GM12878 (cell line): ENCODE measurements around the gene RXFP4. TPM values are rescaled to one million over a fixed set of nuclear protein-coding genes. Genes with fewer than 3 reads are reported as not detected.

Source experiments
- BACH1 ChIP-seq: fragments of 450-650 bp; IDR thresholded peaks from 2 replicates; pipeline ENCODE4 v1.6.1; 2017; ENCODE audit warnings: mild to moderate bottlenecking, borderline replicate concordance
- CHD2 ChIP-seq: IDR thresholded peaks from 2 replicates; pipeline ENCODE4 v1.6.1; 2011; ENCODE audit warnings: low read depth, low read length, improper control_type of control experiment, borderline replicate concordance
- EP300 ChIP-seq, 2 experiments: fragments of 150-350 bp in 1 of 2; IDR thresholded peaks; 2 replicates each; pipeline ENCODE4 v1.6.1; 2011 to 2012; ENCODE audit warnings: low read depth in 2 of 2, low read length in 2 of 2, borderline replicate concordance in 1 of 2, improper control_type of control experiment in 1 of 2, inconsistent platforms in 1 of 2; ENCODE audit not compliant: control insufficient read depth in 1 of 2
- FOS ChIP-seq: IDR thresholded peaks from 3 replicates; pipeline ENCODE4 v1.6.1; 2011; ENCODE audit warnings: borderline replicate concordance; ENCODE audit not compliant: insufficient read length; ENCODE audit errors: extremely low read depth
- FOXM1 ChIP-seq: IDR thresholded peaks from 2 replicates; pipeline ENCODE4 v1.6.1; 2012; ENCODE audit warnings: low read depth, mild to moderate bottlenecking, inconsistent platforms, low read length, moderate library complexity
- HDGF ChIP-seq: fragments of 450-650 bp; IDR thresholded peaks from 2 replicates; pipeline ENCODE4 v1.6.1; 2016; ENCODE audit warnings: antibody characterized with exemption
- IKZF2 ChIP-seq, 2 experiments: fragments of 450-650 bp; IDR thresholded peaks; 2 replicates each; pipeline ENCODE4 v1.6.1; 2017; ENCODE audit warnings: mild to moderate bottlenecking in 2 of 2, moderate library complexity in 2 of 2
- IRF4 ChIP-seq: IDR thresholded peaks from 2 replicates; pipeline ENCODE4 v1.6.1; 2011; ENCODE audit warnings: low read depth, low read length
- JUND ChIP-seq: IDR thresholded peaks from 2 replicates; pipeline ENCODE4 v1.6.1; 2012; ENCODE audit warnings: low read depth, mild to moderate bottlenecking, low read length, improper control_type of control experiment, moderate library complexity
- MEF2B ChIP-seq: fragments of 450-650 bp; IDR thresholded peaks from 2 replicates; pipeline ENCODE4 v1.6.1; 2018; ENCODE audit warnings: mild to moderate bottlenecking, moderate library complexity; ENCODE audit not compliant: partially characterized antibody, poor library complexity, severe bottlenecking
- MTA3 ChIP-seq: IDR thresholded peaks from 2 replicates; pipeline ENCODE4 v1.6.1; 2012; ENCODE audit warnings: low read length, inconsistent platforms, borderline replicate concordance
- NBN ChIP-seq: fragments of 450-650 bp; IDR thresholded peaks from 2 replicates; pipeline ENCODE4 v1.6.1; 2016
- NR2C1 ChIP-seq: fragments of 450-650 bp; IDR thresholded peaks from 2 replicates; pipeline ENCODE4 v1.6.1; 2017; ENCODE audit warnings: antibody characterized with exemption, mild to moderate bottlenecking, moderate library complexity
- PML ChIP-seq: IDR thresholded peaks from 2 replicates; pipeline ENCODE4 v1.6.1; 2012; ENCODE audit warnings: low read length, inconsistent platforms
- POLR2AphosphoS5 ChIP-seq: IDR thresholded peaks from 2 replicates; pipeline ENCODE4 v1.6.1; 2011; ENCODE audit warnings: mild to moderate bottlenecking, low read length, inconsistent platforms
- RB1 ChIP-seq: fragments of 450-650 bp; formaldehyde crosslinking; IDR thresholded peaks from 2 replicates; pipeline ENCODE4 v1.6.1; 2017; ENCODE audit warnings: mild to moderate bottlenecking, borderline replicate concordance
- RBBP5 ChIP-seq: fragments of 200-600 bp; sonication (generic); conservative IDR thresholded peaks from 2 replicates; pipeline ENCODE4 v1.6.1; 2016
- TBL1XR1 ChIP-seq: IDR thresholded peaks from 2 replicates; pipeline ENCODE4 v1.6.1; 2012; ENCODE audit warnings: low read depth, low read length, improper control_type of control experiment
- YY1 ChIP-seq: IDR thresholded peaks from 2 replicates; pipeline ENCODE4 v1.6.1; 2011; ENCODE audit warnings: low read depth, mild to moderate bottlenecking, low read length
- ZNF24 ChIP-seq: fragments of 450-650 bp; IDR thresholded peaks from 2 replicates; pipeline ENCODE4 v1.6.1; 2017; ENCODE audit warnings: antibody characterized with exemption, mild to moderate bottlenecking
- polyA plus RNA-seq, 11 experiments: library from polyadenylated mRNA; depleted of rRNA in 4 of 11; unstranded in 6 of 11; stranded (reverse) in 5 of 11; fragments of >200 nt; fragmentation: Nextera tagmentation in 4 of 11; fragmentation: Illumina TruSeq in 1 of 11; extraction: Ambion mirVana in 4 of 11; extraction: Trizol in 1 of 11; gene quantifications; 1 replicate in 1 of 11; 2 replicates in 10 of 11; pipeline versions ENCODE4 v1.2.1 to v1.2.3, GENCODE V29; 2011 to 2016; ENCODE audit warnings: inconsistent platforms in 2 of 11, missing spikeins in 2 of 11, low read depth in 1 of 11
- total RNA-seq, 4 experiments: library from RNA; depleted of rRNA in 3 of 4; stranded (reverse); fragments of >200 nt in 3 of 4; fragmentation: Illumina TruSeq in 1 of 4; extraction: Trizol in 1 of 4; gene quantifications; 2 replicates each; pipeline versions ENCODE4 v1.2.1 to v1.2.3, GENCODE V29; 2013 to 2021
- TF ChIP-seq, protein P1 (sequence below): fragments of 450-650 bp; IDR thresholded peaks from 2 replicates; pipeline ENCODE4 v1.6.1; 2017; ENCODE audit warnings: low read depth, mild to moderate bottlenecking, moderate library complexity
- TF ChIP-seq, protein P2 (sequence below): fragments of 450-650 bp; formaldehyde crosslinking; IDR thresholded peaks from 2 replicates; pipeline ENCODE4 v1.5.0; 2022; ENCODE audit warnings: mild to moderate bottlenecking, missing genetic modification characterization
- TF ChIP-seq, protein P3 (sequence below): fragments of 450-650 bp; IDR thresholded peaks from 2 replicates; pipeline ENCODE4 v1.6.1; 2018; ENCODE audit warnings: mild to moderate bottlenecking, low read depth, moderate library complexity; ENCODE audit not compliant: partially characterized antibody

Gene RXFP4
- total and polyA plus RNA-seq, 10 of the 15 experiments (the other 5 are each of a cell fraction or from before 2014, with no cell fraction given), result 0.10 to 0.40 (median 0.39) TPM; not detected in 7

DNA sequence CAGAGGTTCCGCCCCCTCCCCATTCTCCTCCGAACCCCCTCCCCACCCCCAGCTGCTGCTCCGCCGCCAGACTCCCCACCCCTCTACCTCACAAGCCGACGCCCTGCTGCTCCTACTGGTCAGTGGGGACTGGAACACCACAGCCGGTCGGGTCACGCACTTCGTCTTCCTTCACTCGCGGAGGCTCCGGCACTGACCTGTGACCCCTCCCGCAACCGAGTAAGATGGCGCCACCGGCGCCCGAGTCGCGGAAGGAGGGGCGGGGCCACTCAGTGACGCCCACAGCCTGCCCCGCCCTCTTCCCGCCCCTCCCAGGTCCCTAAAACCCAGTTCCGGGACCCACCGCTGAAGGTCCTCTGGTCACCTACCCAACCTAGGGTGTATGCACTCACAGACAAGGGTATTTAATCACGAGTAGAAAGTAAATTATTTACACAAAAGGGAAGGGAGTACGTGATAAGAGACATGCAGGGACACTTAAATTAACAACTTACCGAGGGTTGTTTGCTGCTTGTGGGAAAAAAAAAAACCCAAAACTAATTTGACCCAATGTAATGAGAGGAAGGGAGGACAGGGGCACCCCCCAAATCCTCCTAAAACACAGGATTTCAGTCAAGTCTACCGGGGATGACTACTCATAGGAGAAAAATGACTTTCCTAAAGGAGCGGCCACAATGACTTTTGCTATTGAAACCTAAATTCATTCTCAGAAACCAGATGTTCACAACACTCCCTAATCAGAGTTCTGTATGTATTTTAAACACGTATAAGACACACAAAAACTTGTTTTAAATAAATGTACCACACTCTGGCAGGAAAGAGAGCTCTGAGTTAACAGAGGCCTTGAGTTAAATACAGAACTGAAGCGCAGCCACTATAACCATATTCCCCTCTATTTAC lies 30.0 kb upstream of the RXFP4 start, which contains the start of gene RIT1 (continued):
- TF ChIP-seq RBBP5 (no peak), IRF4 (no peak), RB1 (no peak), CHD2 (peak; percentile 53; the same call in 1 of the 2 replicates), POLR2AphosphoS5 (peak; percentile 81), NBN (peak; percentile 47; the same call in 1 of the 2 replicates), TBL1XR1 (0 out of 2 replicates have a peak, but pooled peaks have one; percentile 22), MEF2B (no peak), MTA3 (peak; percentile 26; the same call in 1 of the 2 replicates), FOXM1 (0 out of 2 replicates have a peak, but pooled peaks have one; percentile 22), YY1 (peak; percentile 96), JUND (no peak), IKZF2 (IDR thresholded peaks at IDR 0.05) (peak; percentile 84 to 88), BACH1 (peak; percentile 64; the same call in 1 of the 2 replicates), HDGF (peak; percentile 62), FOS (no peak), PML (peak; percentile 42; the same call in 1 of the 2 replicates), NR2C1 (peak; percentile 89), ZNF24 (peak; percentile 55; the same call in 1 of the 2 replicates), EP300 (IDR thresholded peaks at IDR 0.05; ENCODE audit: borderline replicate concordance in 1 of 2, control insufficient read depth in 1 of 2, low read depth in 2 of 2, low read length in 2 of 2) (peak in 1 of 2 experiments; percentile 49; a peak in 2 of 4 replicates)
- TF ChIP-seq, protein P1, sequence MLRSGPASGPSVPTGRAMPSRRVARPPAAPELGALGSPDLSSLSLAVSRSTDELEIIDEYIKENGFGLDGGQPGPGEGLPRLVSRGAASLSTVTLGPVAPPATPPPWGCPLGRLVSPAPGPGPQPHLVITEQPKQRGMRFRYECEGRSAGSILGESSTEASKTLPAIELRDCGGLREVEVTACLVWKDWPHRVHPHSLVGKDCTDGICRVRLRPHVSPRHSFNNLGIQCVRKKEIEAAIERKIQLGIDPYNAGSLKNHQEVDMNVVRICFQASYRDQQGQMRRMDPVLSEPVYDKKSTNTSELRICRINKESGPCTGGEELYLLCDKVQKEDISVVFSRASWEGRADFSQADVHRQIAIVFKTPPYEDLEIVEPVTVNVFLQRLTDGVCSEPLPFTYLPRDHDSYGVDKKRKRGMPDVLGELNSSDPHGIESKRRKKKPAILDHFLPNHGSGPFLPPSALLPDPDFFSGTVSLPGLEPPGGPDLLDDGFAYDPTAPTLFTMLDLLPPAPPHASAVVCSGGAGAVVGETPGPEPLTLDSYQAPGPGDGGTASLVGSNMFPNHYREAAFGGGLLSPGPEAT, result peak; percentile 85
- TF ChIP-seq, protein P2, sequence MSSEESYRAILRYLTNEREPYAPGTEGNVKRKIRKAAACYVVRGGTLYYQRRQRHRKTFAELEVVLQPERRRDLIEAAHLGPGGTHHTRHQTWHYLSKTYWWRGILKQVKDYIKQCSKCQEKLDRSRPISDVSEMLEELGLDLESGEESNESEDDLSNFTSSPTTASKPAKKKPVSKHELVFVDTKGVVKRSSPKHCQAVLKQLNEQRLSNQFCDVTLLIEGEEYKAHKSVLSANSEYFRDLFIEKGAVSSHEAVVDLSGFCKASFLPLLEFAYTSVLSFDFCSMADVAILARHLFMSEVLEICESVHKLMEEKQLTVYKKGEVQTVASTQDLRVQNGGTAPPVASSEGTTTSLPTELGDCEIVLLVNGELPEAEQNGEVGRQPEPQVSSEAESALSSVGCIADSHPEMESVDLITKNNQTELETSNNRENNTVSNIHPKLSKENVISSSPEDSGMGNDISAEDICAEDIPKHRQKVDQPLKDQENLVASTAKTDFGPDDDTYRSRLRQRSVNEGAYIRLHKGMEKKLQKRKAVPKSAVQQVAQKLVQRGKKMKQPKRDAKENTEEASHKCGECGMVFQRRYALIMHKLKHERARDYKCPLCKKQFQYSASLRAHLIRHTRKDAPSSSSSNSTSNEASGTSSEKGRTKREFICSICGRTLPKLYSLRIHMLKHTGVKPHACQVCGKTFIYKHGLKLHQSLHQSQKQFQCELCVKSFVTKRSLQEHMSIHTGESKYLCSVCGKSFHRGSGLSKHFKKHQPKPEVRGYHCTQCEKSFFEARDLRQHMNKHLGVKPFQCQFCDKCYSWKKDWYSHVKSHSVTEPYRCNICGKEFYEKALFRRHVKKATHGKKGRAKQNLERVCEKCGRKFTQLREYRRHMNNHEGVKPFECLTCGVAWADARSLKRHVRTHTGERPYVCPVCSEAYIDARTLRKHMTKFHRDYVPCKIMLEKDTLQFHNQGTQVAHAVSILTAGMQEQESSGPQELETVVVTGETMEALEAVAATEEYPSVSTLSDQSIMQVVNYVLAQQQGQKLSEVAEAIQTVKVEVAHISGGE (CRISPR knock-in tag), result no peak
- TF ChIP-seq, protein P3, sequence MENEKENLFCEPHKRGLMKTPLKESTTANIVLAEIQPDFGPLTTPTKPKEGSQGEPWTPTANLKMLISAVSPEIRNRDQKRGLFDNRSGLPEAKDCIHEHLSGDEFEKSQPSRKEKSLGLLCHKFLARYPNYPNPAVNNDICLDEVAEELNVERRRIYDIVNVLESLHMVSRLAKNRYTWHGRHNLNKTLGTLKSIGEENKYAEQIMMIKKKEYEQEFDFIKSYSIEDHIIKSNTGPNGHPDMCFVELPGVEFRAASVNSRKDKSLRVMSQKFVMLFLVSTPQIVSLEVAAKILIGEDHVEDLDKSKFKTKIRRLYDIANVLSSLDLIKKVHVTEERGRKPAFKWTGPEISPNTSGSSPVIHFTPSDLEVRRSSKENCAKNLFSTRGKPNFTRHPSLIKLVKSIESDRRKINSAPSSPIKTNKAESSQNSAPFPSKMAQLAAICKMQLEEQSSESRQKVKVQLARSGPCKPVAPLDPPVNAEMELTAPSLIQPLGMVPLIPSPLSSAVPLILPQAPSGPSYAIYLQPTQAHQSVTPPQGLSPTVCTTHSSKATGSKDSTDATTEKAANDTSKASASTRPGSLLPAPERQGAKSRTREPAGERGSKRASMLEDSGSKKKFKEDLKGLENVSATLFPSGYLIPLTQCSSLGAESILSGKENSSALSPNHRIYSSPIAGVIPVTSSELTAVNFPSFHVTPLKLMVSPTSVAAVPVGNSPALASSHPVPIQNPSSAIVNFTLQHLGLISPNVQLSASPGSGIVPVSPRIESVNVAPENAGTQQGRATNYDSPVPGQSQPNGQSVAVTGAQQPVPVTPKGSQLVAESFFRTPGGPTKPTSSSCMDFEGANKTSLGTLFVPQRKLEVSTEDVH, result no peak
